Measurements from ENCODE around the gene KREMEN1.

KREMEN1 gene

GRCh38 chr22:29151316-29151715 lies 78.5 kb downstream of the KREMEN1 start:
- no peak overlapping the region for H3K4me3 ChIP-seq (replicated peaks; ENCODE audit: insufficient read depth, low read length)
- DNase-seq (ENCODE audit: low read depth in 1 of 2, low spot score in 1 of 2): no peak
- TF ChIP-seq POLR2AphosphoS5 (IDR thresholded peaks at IDR 0.05; ENCODE audit: low read depth) (no peak), SPI1 (IDR thresholded peaks at IDR 0.05; ENCODE audit: borderline replicate concordance, low read depth) (no peak), CTCF (IDR thresholded peaks at IDR 0.05; ENCODE audit: insufficient read depth, low read length) (no peak)
- H3K27ac ChIP-seq (replicated peaks): no peak overlapping the region
- no peaks in the 10 kb centered on the region for H3K27me3 ChIP-seq (ENCODE audit: insufficient read depth, poor library complexity, severe bottlenecking)

GRCh38 chr22:29152045-29152953 lies 79.5 kb downstream of the KREMEN1 start:
- DNase-seq (ENCODE audit: low read depth in 1 of 2, low spot score in 1 of 2): no peak
- TF ChIP-seq CTCF (IDR thresholded peaks at IDR 0.05; ENCODE audit: insufficient read depth, low read length) (no peak), SPI1 (IDR thresholded peaks at IDR 0.05; ENCODE audit: borderline replicate concordance, low read depth) (peak; percentile 24; the same call in 1 of the 2 replicates), REST (IDR thresholded peaks at IDR 0.05; ENCODE audit: insufficient replicate concordance, low read depth) (no peak)
- no peak overlapping the region for H3K27ac ChIP-seq (replicated peaks)

GRCh38 chr22:29152954-29153719 lies 80.3 kb downstream of the KREMEN1 start:
- no peak for DNase-seq (ENCODE audit: low read depth in 1 of 2, low spot score in 1 of 2)
- Histone ChIP-seq H3K27ac (replicated peaks) (no peak overlapping the region), H3K4me3 (replicated peaks; ENCODE audit: insufficient read depth, low read length) (no peak overlapping the region), H3K27me3 (ENCODE audit: insufficient read depth, poor library complexity, severe bottlenecking) (no peaks in the 10 kb centered on the region)
- TF ChIP-seq SPI1 (IDR thresholded peaks at IDR 0.05; ENCODE audit: borderline replicate concordance, low read depth): no peak
- TF ChIP-seq GABPA (IDR thresholded peaks at IDR 0.05; ENCODE audit: low read depth): no peak
- no peak for TF ChIP-seq CTCF (IDR thresholded peaks at IDR 0.05; ENCODE audit: insufficient read depth, low read length)
- no peak for TF ChIP-seq REST (IDR thresholded peaks at IDR 0.05; ENCODE audit: insufficient replicate concordance, low read depth)
- TF ChIP-seq POLR2AphosphoS5 (IDR thresholded peaks at IDR 0.05; ENCODE audit: low read depth): no peak

More at GRCh38 chr22:29152045-29152953, 79.5 kb downstream of the KREMEN1 start:
- Histone ChIP-seq H3K4me3 (replicated peaks; ENCODE audit: insufficient read depth, low read length) (no peak overlapping the region), H3K27me3 (ENCODE audit: insufficient read depth, poor library complexity, severe bottlenecking) (no peaks in the 10 kb centered on the region)

Data from HL-60 (cell line).